ENCODE data around the gene LPO.

DNA sequence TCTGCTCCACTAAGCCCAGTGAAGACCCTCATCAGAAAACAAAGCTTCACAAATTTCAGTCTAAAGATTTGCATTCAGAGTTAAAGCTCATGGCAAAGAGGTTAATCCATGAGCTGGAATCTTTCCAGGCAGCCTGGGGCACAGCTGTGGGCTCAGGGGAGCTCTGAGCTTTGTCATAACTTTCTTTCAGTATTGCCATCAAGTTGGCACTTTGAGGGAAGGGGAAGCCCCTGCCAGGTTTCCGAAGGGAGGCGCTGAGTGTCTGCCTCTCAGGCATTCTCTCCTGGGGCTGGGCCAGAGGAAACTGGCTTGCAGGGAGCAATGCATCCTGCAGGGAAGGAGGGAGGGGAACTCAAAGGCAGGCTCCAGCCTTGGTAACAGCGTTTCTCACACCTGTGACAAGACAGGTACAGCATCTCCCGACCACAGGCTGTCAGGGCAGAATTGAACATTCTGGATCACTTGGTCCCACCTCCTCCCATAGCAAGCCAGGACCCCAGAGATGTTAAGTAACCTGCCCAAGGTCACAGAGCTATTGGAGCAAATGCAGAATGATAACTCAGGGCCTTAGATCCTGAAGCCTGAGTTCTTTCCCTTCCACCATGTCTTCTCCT lies 3.9 kb downstream of the LPO start:
- TF ChIP-seq POLR2AphosphoS5 (IDR thresholded peaks at IDR 0.05; ENCODE audit: low read depth, low read length) (no peak), REST (IDR thresholded peaks at IDR 0.05; ENCODE audit: insufficient read depth in 1 of 2, low read depth in 2 of 2, low read length in 2 of 2) (no peak), TAF1 (IDR thresholded peaks at IDR 0.05; ENCODE audit: borderline replicate concordance, insufficient read depth, low read length) (no peak), SIN3A (IDR thresholded peaks at IDR 0.05; ENCODE audit: borderline replicate concordance, insufficient read depth, low read length) (no peak), FOXP2 (optimal IDR thresholded peaks at IDR 0.05; ENCODE audit: borderline replicate concordance, extremely low read depth, extremely low read length, insufficient read depth) (no peak)

All from PFSK-1 (cell line).